ENCODE results near the gene SLC22A9. TPM values are rescaled to one million over a fixed set of nuclear protein-coding genes. Genes with fewer than 3 reads are reported as not detected.

Gene SLC22A9
- total and polyA plus RNA-seq, 2 of the 4 experiments (the other 2 are of a cell fraction), result not detected

DNA sequence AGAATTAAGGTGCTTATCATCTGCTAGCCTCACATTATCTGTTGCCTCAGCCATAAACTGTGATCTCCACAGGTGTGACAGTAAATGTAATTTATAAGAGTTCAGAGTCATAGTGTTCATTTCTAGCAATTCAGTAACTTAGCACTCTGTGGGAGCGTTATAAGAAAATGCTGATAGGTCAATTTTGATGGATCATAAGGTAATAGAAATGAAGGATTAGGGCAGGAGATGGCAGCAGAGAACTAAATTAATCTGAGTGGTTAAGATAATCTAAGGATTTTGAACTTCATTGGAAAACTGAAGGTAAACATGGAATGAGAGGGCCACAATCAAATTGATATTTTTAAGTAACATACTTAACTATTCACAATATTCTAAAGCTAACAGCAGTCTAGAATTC is 26.5 kb upstream of the SLC22A9 start:
- TF ChIP-seq RCOR1 (IDR thresholded peaks at IDR 0.05; ENCODE audit: insufficient replicate concordance, low read length), result no peak
- TF ChIP-seq BHLHE40 (IDR thresholded peaks at IDR 0.05; ENCODE audit: low read depth, low read length), result no peak
- TF ChIP-seq CEBPB (IDR thresholded peaks at IDR 0.05; ENCODE audit: low read depth, low read length), result no peak
- peak; percentile 67 for TF ChIP-seq MAFK (IDR thresholded peaks at IDR 0.05; ENCODE audit: low read depth, low read length)
- TF ChIP-seq POLR2A (IDR thresholded peaks at IDR 0.05; ENCODE audit: low read depth, low read length), result no peak
- TF ChIP-seq, protein P1, sequence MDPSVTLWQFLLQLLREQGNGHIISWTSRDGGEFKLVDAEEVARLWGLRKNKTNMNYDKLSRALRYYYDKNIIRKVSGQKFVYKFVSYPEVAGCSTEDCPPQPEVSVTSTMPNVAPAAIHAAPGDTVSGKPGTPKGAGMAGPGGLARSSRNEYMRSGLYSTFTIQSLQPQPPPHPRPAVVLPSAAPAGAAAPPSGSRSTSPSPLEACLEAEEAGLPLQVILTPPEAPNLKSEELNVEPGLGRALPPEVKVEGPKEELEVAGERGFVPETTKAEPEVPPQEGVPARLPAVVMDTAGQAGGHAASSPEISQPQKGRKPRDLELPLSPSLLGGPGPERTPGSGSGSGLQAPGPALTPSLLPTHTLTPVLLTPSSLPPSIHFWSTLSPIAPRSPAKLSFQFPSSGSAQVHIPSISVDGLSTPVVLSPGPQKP (IDR thresholded peaks at IDR 0.05; ENCODE audit: borderline replicate concordance, low read depth, low read length), result no peak
- no peak for TF ChIP-seq RFX5 (IDR thresholded peaks at IDR 0.05; ENCODE audit: low read depth, low read length)

More for the DNA sequence above, 26.5 kb upstream of the SLC22A9 start:
- no peak overlapping the region for H2AFZ ChIP-seq (replicated peaks; ENCODE audit: low read length, poor library complexity)
- H4K5ac ChIP-seq (ENCODE audit: low read depth, low read length), result no peak overlapping the region
- POLR2A ChIA-PET (ENCODE audit: unreplicated experiment), result no interaction called here
- H3K23ac ChIP-seq (ENCODE audit: low read depth, low read length), result no peak overlapping the region
- H4K8ac ChIP-seq (ENCODE audit: low read depth in 2 of 2, low read length in 2 of 2), result no peak overlapping the region
- no peak overlapping the region for H3K4ac ChIP-seq (ENCODE audit: low read depth, low read length)
- in situ Hi-C loops (cut with MboI; ENCODE audit: low sequenced_read_pairs) (no loop called here), intact Hi-C loops (cut with micrococcal nuclease) (no loop called here), dilution Hi-C loops (cut with HindIII; ENCODE audit: low sequenced_read_pairs, unreplicated experiment) (no loop called here)
- no peaks in the 10 kb centered on the region for H3K9me1 ChIP-seq (ENCODE audit: insufficient read depth, low read length)
- no peaks in the 10 kb centered on the region for H4K20me1 ChIP-seq (ENCODE audit: insufficient read depth, low read length)
- no peaks in the 10 kb centered on the region for H3K36me3 ChIP-seq (ENCODE audit: control insufficient read depth, insufficient read depth, low read length)
- H3K9ac ChIP-seq (ENCODE audit: low read depth, low read length), result no peak overlapping the region
- H2BK20ac ChIP-seq (ENCODE audit: low read depth, low read length), result no peak overlapping the region
- no CpG with 5 or more reads among the region's 1 CpG for WGBS, 2 experiments (ENCODE audit: extremely low coverage in 2 of 2, insufficient read length in 1 of 2)
- no peaks in the 10 kb centered on the region for H3K79me1 ChIP-seq (ENCODE audit: low read depth in 1 of 2, low read length in 2 of 2)
- H3K27me3 ChIP-seq (ENCODE audit: control insufficient read depth, insufficient read depth, low read length), result no peaks in the 10 kb centered on the region
- H3K27ac ChIP-seq (ENCODE audit: insufficient read depth, low read length), result no peak overlapping the region
- CTCF ChIA-PET, result no interaction called here
- H3K56ac ChIP-seq (ENCODE audit: extremely low read depth, insufficient read depth, low read length), result no peak overlapping the region
- H2AK9ac ChIP-seq (replicated peaks; ENCODE audit: low read depth, low read length, poor library complexity), result no peak overlapping the region
- no peak overlapping the region for H2BK120ac ChIP-seq (ENCODE audit: low read depth, low read length)
- H3K18ac ChIP-seq (ENCODE audit: low read depth, low read length), result no peak overlapping the region
- H2BK5ac ChIP-seq (ENCODE audit: low read depth, low read length, poor library complexity, severe bottlenecking), result no peak overlapping the region
- ATAC-seq (ENCODE audit: low read depth), result no peak
- no peak overlapping the region for H2BK15ac ChIP-seq (ENCODE audit: low read depth, low read length)
- no peak overlapping the region for H3K4me3 ChIP-seq (ENCODE audit: insufficient read depth, low read depth, low read length)
- BruUV-seq (replicated peaks), result no TSS peak
- no peak overlapping the region for H3K14ac ChIP-seq (replicated peaks; ENCODE audit: low read depth, low read length)
- no peak overlapping the region for H4K91ac ChIP-seq (ENCODE audit: insufficient read depth, low read depth, low read length)
- no peak overlapping the region for H2AK5ac ChIP-seq (ENCODE audit: low read depth, low read length)
- no peak for DNase-seq
- no peaks in the 10 kb centered on the region for H3K4me1 ChIP-seq (ENCODE audit: control insufficient read depth, insufficient read depth, low read length)
- H3K9me3 ChIP-seq (ENCODE audit: control insufficient read depth, insufficient read depth, low read length), result no peaks in the 10 kb centered on the region
- H3K4me2 ChIP-seq (ENCODE audit: low read depth, low read length), result no peak overlapping the region
